ENCODE results near the gene TNS1.
"Not testable (repeated sequence)": the region's sequence is repeated elsewhere in the genome, so short reads cannot be mapped to it uniquely, and the experiment has no call there.

Gene TNS1

GRCh38 chr2:217790681-217791392, 212.0 kb downstream of the TNS1 start:
- DNase-seq = no peak

GRCh38 chr2:217790195-217790594, 212.6 kb downstream of the TNS1 start:
- peak; percentile 53 for DNase-seq

- DNase-seq = no peak
These were observed 213.0 kb downstream of the TNS1 start for GRCh38 chr2:217789736-217790181.

GRCh38 chr2:217789003-217789735, 213.6 kb downstream of the TNS1 start:
- DNase-seq = peak; percentile 80

- DNase-seq = no peak
These were observed 214.2 kb downstream of the TNS1 start for GRCh38 chr2:217788669-217789002.

GRCh38 chr2:217787160-217787877, 215.5 kb downstream of the TNS1 start:
- no peak for DNase-seq

GRCh38 chr2:217786560-217786959, 216.2 kb downstream of the TNS1 start:
- not testable (repeated sequence) for DNase-seq

- peak; percentile 83 for DNase-seq
These were observed 217.2 kb downstream of the TNS1 start for GRCh38 chr2:217785544-217786045.

GRCh38 chr2:217784996-217785543, 217.7 kb downstream of the TNS1 start:
- DNase-seq = no peak

- DNase-seq = no peak
These were observed 219.6 kb downstream of the TNS1 start for GRCh38 chr2:217783243-217783642.

GRCh38 chr2:217777906-217778305, 224.9 kb downstream of the TNS1 start:
- DNase-seq = no peak

- no peak for DNase-seq
These were observed 226.2 kb downstream of the TNS1 start for GRCh38 chr2:217776631-217777030.

GRCh38 chr2:217775920-217776503, 226.8 kb downstream of the TNS1 start:
- no peak for DNase-seq

- DNase-seq = no peak
These were observed 228.6 kb downstream of the TNS1 start for GRCh38 chr2:217774232-217774631.

GRCh38 chr2:217773539-217773938, 229.3 kb downstream of the TNS1 start:
- DNase-seq = no peak

- no peak for DNase-seq
These were observed 236.4 kb downstream of the TNS1 start for GRCh38 chr2:217766356-217766755.

GRCh38 chr2:217761645-217762277, 241.0 kb downstream of the TNS1 start:
- DNase-seq = no peak

- no peak for DNase-seq
These were observed 242.8 kb downstream of the TNS1 start for GRCh38 chr2:217759991-217760390.

- DNase-seq = no peak
These were observed 245.7 kb downstream of the TNS1 start for GRCh38 chr2:217757108-217757463.

GRCh38 chr2:217756375-217757107, 246.3 kb downstream of the TNS1 start:
- DNase-seq = peak; percentile 69

GRCh38 chr2:217755027-217755745, 247.6 kb downstream of the TNS1 start:
- no peak for DNase-seq

Data from hematopoietic multipotent progenitor cell treated with erythropoietin and hydrocortisone succinate and interleukin-3 and kit ligand, for 6 days (in vitro differentiated cells).